Stimulated activated CD4-positive, alpha-beta T cell treated with anti-CD3 and anti-CD28 coated beads, Interleukin-1b, Interleukin-23, amount 100 ng/mL, for 24 hours (primary cell): ENCODE measurements around the gene HAPSTR1.
A peak's percentile ranks its signal among the peaks of the same experiment; 100 is the strongest.

ENCODE experiments used
- DNase-seq, 4 experiments: peaks; one replicate each; pipeline ENCODE4 v3.0.0-alpha.2; 2020; ENCODE audit warnings: low read depth in 4 of 4, low spot score in 1 of 4

The HAPSTR1 gene

GRCh38 chr16:9122342-9122741 is 30.9 kb downstream of the HAPSTR1 start:
- no peak for DNase-seq

- no peak for DNase-seq
Measured at GRCh38 chr16:9122969-9123368, 31.5 kb downstream of the HAPSTR1 start.

GRCh38 chr16:9123401-9123800 is 32.0 kb downstream of the HAPSTR1 start:
- no peak for DNase-seq

GRCh38 chr16:9123871-9124270 is 32.4 kb downstream of the HAPSTR1 start:
- DNase-seq: no peak

GRCh38 chr16:9124444-9124843 is 33.0 kb downstream of the HAPSTR1 start:
- DNase-seq: no peak

GRCh38 chr16:9124908-9125584 is 33.6 kb downstream of the HAPSTR1 start:
- DNase-seq: no peak

- no peak for DNase-seq
Measured at GRCh38 chr16:9125658-9126505, 34.4 kb downstream of the HAPSTR1 start.

GRCh38 chr16:9126609-9127008 is 35.2 kb downstream of the HAPSTR1 start:
- DNase-seq: no peak

- DNase-seq: no peak
Measured at GRCh38 chr16:9128346-9129342, 37.2 kb downstream of the HAPSTR1 start.

- DNase-seq: no peak
Measured at GRCh38 chr16:9134306-9134705, 42.9 kb downstream of the HAPSTR1 start.

- peak in 3 of 4 experiments; percentile 29 to 51 (median 29) for DNase-seq
Measured at GRCh38 chr16:9134739-9135138, 43.3 kb downstream of the HAPSTR1 start.

GRCh38 chr16:9135797-9136196 is 44.4 kb downstream of the HAPSTR1 start:
- no peak for DNase-seq

GRCh38 chr16:9136596-9136995 is 45.2 kb downstream of the HAPSTR1 start:
- DNase-seq: no peak

GRCh38 chr16:9138021-9138680 is 46.7 kb downstream of the HAPSTR1 start:
- no peak for DNase-seq

GRCh38 chr16:9138731-9139501 is 47.5 kb downstream of the HAPSTR1 start:
- DNase-seq: peak; percentile 37 to 58 (median 49)

- no peak for DNase-seq
Measured at GRCh38 chr16:9139965-9140364, 48.5 kb downstream of the HAPSTR1 start.
